ENCODE results near the gene HILPDA. TPM values are rescaled to one million over a fixed set of nuclear protein-coding genes. Genes with fewer than 3 reads are reported as not detected.

The HILPDA gene
- total and polyA plus RNA-seq, 12 donors = 4.5 to 65.0 (median 6.7) TPM

- DNase-seq (no peak), ATAC-seq (no peak)
- Histone ChIP-seq H3K27me3 (no peaks in the 10 kb centered on the region), H3K9me3 (no peaks in the 10 kb centered on the region), H3K36me3 (no peaks in the 10 kb centered on the region), H3K27ac (no peak overlapping the region), H3K4me3 (no peak overlapping the region), H3K4me1 (peaks cover 0 to 23% (median 4%) of the 10 kb centered on the region in 9 donors)
- 73 to 81% methylated on average over 1 of the region's 1 CpG for WGBS, 2 donors
- intact Hi-C loops (cut with DNase I) = loop anchor here in 6 of 10 donors (1.0 to 5.0 kb wide), 4 partner anchors 25 to 33 kb away; partner anchors contain the start of gene HILPDA (in 1 of the 6)
- no peak for TF ChIP-seq CTCF (IDR thresholded peaks at IDR 0.05)
Measured at GRCh38 chr7:128424686-128425275, 30.9 kb upstream of the HILPDA start.

GRCh38 chr7:128425850-128426249 lies 29.8 kb upstream of the HILPDA start:
- peak; percentile 67 to 93 (median 88) for TF ChIP-seq CTCF (IDR thresholded peaks at IDR 0.05)
- WGBS, 2 donors = 41 to 42% methylated on average over 4 of the region's 4 CpGs
- H3K4me1 ChIP-seq = peaks cover 0 to 23% (median 4%) of the 10 kb centered on the region in 9 donors
- H3K9me3 ChIP-seq = no peaks in the 10 kb centered on the region
- intact Hi-C loops (cut with DNase I) = loop anchor here in 6 of 10 donors (1.0 to 2.0 kb wide), 3 partner anchors 27 to 28 kb away; no protein-coding TSS in a partner anchor
- no peak overlapping the region for H3K4me3 ChIP-seq
- no peak overlapping the region for H3K27ac ChIP-seq
- no peaks in the 10 kb centered on the region for H3K36me3 ChIP-seq
- DNase-seq (peak; percentile 59 to 66), ATAC-seq (peak in 6 of 8 donors; percentile 47 to 71 (median 54))
- H3K27me3 ChIP-seq = no peaks in the 10 kb centered on the region

- peak in 6 of 8 donors; percentile 43 to 71 (median 56) for ATAC-seq
Measured at GRCh38 chr7:128427289-128427891, 28.3 kb upstream of the HILPDA start.

GRCh38 chr7:128430207-128430606 lies 25.5 kb upstream of the HILPDA start:
- ATAC-seq (no peak), DNase-seq (no peak)
- H3K9me3 ChIP-seq = no peaks in the 10 kb centered on the region
- TF ChIP-seq CTCF (IDR thresholded peaks at IDR 0.05) = no peak
- whole genome bisulfite sequencing, 2 donors = 73 to 81% methylated on average over 3 of the region's 3 CpGs
- peaks cover 0 to 7% (median 0%) of the 10 kb centered on the region in 9 donors for H3K4me1 ChIP-seq
- H3K4me3 ChIP-seq = no peak overlapping the region
- H3K27ac ChIP-seq = no peak overlapping the region
- no peaks in the 10 kb centered on the region for H3K36me3 ChIP-seq
- intact Hi-C loops (cut with DNase I) = no loop called here
- H3K27me3 ChIP-seq = no peaks in the 10 kb centered on the region

More at GRCh38 chr7:128427289-128427891, 28.3 kb upstream of the HILPDA start:
- intact Hi-C loops (cut with DNase I) = loop anchor here in 7 of 10 donors (1.0 to 2.0 kb wide), 2 partner anchors 29 to 32 kb away; no protein-coding TSS in a partner anchor
- H3K4me3 ChIP-seq = no peak overlapping the region
- 16 to 19% methylated on average over 7 of the region's 7 CpGs for WGBS, 2 donors
- H3K36me3 ChIP-seq = no peaks in the 10 kb centered on the region
- H3K4me1 ChIP-seq = peaks cover 0 to 21% (median 4%) of the 10 kb centered on the region in 9 donors
- TF ChIP-seq CTCF (IDR thresholded peaks at IDR 0.05) = peak; percentile 63 to 91 (median 83)
- no peak overlapping the region for H3K27ac ChIP-seq
- no peaks in the 10 kb centered on the region for H3K9me3 ChIP-seq
- DNase-seq = no peak
- H3K27me3 ChIP-seq = no peaks in the 10 kb centered on the region

Data from heart right ventricle (tissue), 16 donors.